ENCODE measurements around the gene CCDC88A. TPM values are rescaled to one million over a fixed set of nuclear protein-coding genes. Genes with fewer than 3 reads are reported as not detected.
"Not testable (repeated sequence)": the region's sequence is repeated elsewhere in the genome, so short reads cannot be mapped to it uniquely, and the experiment has no call there.

Gene CCDC88A
- total RNA-seq, 1 experiment from 2014 or later: 27.2 TPM

DNA sequence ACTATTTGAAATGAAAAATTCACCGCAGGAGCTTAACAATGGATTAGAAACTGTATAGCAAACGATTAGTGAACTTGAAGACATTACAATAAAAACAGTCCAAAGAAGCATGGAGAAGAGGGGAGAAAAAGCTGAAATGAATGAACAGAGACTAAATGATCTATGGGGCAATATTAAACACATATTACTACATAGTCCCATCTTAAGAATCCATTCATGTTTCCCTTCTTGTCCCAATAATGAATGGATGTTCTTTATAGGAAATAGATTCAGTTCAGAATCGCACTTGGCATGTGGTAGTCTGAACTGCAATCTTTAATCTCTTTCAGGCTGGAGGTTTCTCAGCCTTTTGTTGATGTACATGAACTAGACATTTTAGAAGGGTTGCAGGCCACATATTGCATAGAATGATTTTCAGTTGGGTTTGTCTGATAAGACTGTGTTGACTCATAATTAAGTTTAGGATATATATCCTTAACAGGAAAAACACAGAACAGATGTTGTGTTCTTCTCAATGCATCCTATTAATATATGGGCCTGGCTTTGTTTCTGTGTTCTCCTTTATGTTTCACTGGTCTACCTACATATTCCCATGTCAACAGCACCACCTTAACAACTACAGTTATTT lies 27.9 kb downstream of the CCDC88A start:
- no peaks in the 10 kb centered on the region for H4K20me1 ChIP-seq (ENCODE audit: insufficient read depth)
- H3K36me3 ChIP-seq (ENCODE audit: control insufficient read depth in 1 of 2, insufficient read depth in 2 of 2, low read length in 2 of 2): no peaks in the 10 kb centered on the region
- ChIA-PET POLR2A (no interaction called here), CTCF (no interaction called here), RAD21 (ENCODE audit: low non-redundant PET in 1 of 2, low total read pairs in 2 of 2, uncharacterized antibody in 2 of 2, unreplicated experiment in 2 of 2) (no interaction called here)
- H3K4me2 ChIP-seq (ENCODE audit: low read length): no peak overlapping the region
- H2AFZ ChIP-seq (ENCODE audit: low read depth, low read length, poor library complexity, severe bottlenecking): no peak overlapping the region
- no peaks in the 10 kb centered on the region for H3K9me2 ChIP-seq (ENCODE audit: insufficient read depth)
- no peak overlapping the region for H3K9ac ChIP-seq (ENCODE audit: low read length)
- BruUV-seq (replicated peaks): no TSS peak
- ATAC-seq: no peak
- intact Hi-C loops (cut with micrococcal nuclease): no loop called here
- no peaks in the 10 kb centered on the region for H3K27me3 ChIP-seq (ENCODE audit: insufficient read depth, low read length)
- H3K9me3 ChIP-seq (ENCODE audit: control insufficient read depth in 1 of 2, insufficient read depth in 1 of 2, low read depth in 1 of 2, low read length in 2 of 2): no peaks in the 10 kb centered on the region
- no peak for DNase-seq (ENCODE audit: low read depth, low spot score)
- TF ChIP-seq SP1 (IDR thresholded peaks at IDR 0.05; ENCODE audit: low read depth) (no peak), SIN3A (IDR thresholded peaks at IDR 0.05; ENCODE audit: low read depth) (no peak), ELF1 (IDR thresholded peaks at IDR 0.05; ENCODE audit: borderline replicate concordance, low read depth) (no peak), CEBPB (IDR thresholded peaks at IDR 0.05; ENCODE audit: low read depth) (no peak), JUND (IDR thresholded peaks at IDR 0.05) (no peak), SRF (IDR thresholded peaks at IDR 0.05; ENCODE audit: low read depth) (no peak)
- TF ChIP-seq, protein P1, sequence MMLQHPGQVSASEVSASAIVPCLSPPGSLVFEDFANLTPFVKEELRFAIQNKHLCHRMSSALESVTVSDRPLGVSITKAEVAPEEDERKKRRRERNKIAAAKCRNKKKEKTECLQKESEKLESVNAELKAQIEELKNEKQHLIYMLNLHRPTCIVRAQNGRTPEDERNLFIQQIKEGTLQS (IDR thresholded peaks at IDR 0.05): no peak
- TF ChIP-seq, protein P2, sequence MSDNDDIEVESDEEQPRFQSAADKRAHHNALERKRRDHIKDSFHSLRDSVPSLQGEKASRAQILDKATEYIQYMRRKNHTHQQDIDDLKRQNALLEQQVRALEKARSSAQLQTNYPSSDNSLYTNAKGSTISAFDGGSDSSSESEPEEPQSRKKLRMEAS (IDR thresholded peaks at IDR 0.05): no peak
- H3K4me3 ChIP-seq (replicated peaks in 1 of 2; ENCODE audit: low read depth in 1 of 2, low read length in 2 of 2): no peak overlapping the region
- no peak overlapping the region for H3K27ac ChIP-seq (ENCODE audit: low read depth, low read length)
- no peaks in the 10 kb centered on the region for H3K79me2 ChIP-seq (ENCODE audit: insufficient read depth, low read length)
- H3K4me1 ChIP-seq (ENCODE audit: control insufficient read depth in 1 of 2, insufficient read depth in 2 of 2, low read length in 2 of 2): peaks cover 0 to 5% of the 10 kb centered on the region in 2 experiments; a peak in 1 of 4 replicates

DNA sequence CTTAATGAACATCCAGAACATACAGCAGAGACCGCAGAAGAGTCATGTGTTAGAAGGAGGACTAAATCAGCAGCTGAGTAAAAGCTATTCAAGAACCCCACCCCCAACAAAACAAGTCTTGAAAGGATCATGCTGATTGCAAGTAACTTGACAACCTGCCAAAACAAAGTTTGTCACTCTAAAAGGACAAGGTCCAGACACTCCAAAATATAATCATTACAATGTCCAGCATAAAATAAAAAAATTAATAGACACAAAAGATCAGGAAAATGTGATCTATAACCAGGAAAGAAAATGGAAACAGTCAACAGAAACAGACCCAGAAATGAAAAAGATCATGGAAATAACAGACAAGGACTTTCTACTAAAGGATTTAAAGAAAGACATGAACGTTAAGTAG lies 28.5 kb downstream of the CCDC88A start:
- intact Hi-C loops (cut with micrococcal nuclease): no loop called here
- ATAC-seq: no peak
- no peaks in the 10 kb centered on the region for H3K9me3 ChIP-seq (ENCODE audit: control insufficient read depth in 1 of 2, insufficient read depth in 1 of 2, low read depth in 1 of 2, low read length in 2 of 2)
- H3K4me1 ChIP-seq (ENCODE audit: control insufficient read depth in 1 of 2, insufficient read depth in 2 of 2, low read length in 2 of 2): peaks cover 0 to 5% of the 10 kb centered on the region in 2 experiments; a peak in 1 of 4 replicates
- no peaks in the 10 kb centered on the region for H4K20me1 ChIP-seq (ENCODE audit: insufficient read depth)
- TF ChIP-seq RAD21 (IDR thresholded peaks at IDR 0.05; ENCODE audit: low read depth): no peak
- no peak for TF ChIP-seq ZFX (IDR thresholded peaks at IDR 0.05)
- TF ChIP-seq ZNF274 (IDR thresholded peaks at IDR 0.05; ENCODE audit: low read depth, low read length): no peak
- TF ChIP-seq EZH2phosphoT487 (IDR thresholded peaks at IDR 0.05; ENCODE audit: borderline replicate concordance): no peak
- no peak for TF ChIP-seq CEBPB (IDR thresholded peaks at IDR 0.05; ENCODE audit: low read depth)
- TF ChIP-seq, protein P3, sequence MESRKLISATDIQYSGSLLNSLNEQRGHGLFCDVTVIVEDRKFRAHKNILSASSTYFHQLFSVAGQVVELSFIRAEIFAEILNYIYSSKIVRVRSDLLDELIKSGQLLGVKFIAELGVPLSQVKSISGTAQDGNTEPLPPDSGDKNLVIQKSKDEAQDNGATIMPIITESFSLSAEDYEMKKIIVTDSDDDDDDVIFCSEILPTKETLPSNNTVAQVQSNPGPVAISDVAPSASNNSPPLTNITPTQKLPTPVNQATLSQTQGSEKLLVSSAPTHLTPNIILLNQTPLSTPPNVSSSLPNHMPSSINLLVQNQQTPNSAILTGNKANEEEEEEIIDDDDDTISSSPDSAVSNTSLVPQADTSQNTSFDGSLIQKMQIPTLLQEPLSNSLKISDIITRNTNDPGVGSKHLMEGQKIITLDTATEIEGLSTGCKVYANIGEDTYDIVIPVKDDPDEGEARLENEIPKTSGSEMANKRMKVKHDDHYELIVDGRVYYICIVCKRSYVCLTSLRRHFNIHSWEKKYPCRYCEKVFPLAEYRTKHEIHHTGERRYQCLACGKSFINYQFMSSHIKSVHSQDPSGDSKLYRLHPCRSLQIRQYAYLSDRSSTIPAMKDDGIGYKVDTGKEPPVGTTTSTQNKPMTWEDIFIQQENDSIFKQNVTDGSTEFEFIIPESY (IDR thresholded peaks at IDR 0.05; ENCODE audit: extremely low read depth, insufficient replicate concordance, low read length): no peak
- TF ChIP-seq SIN3A (IDR thresholded peaks at IDR 0.05; ENCODE audit: low read depth): no peak
- TF ChIP-seq JUND (IDR thresholded peaks at IDR 0.05): no peak
- CTCF ChIA-PET: no interaction called here
- RAD21 ChIA-PET (ENCODE audit: low non-redundant PET in 1 of 2, low total read pairs in 2 of 2, uncharacterized antibody in 2 of 2, unreplicated experiment in 2 of 2): no interaction called here
- DNase-seq (ENCODE audit: low read depth, low spot score): no peak
- no peaks in the 10 kb centered on the region for H3K36me3 ChIP-seq (ENCODE audit: control insufficient read depth in 1 of 2, insufficient read depth in 2 of 2, low read length in 2 of 2)
- POLR2A ChIA-PET: no interaction called here
- no peak overlapping the region for H3K4me3 ChIP-seq (replicated peaks in 1 of 2; ENCODE audit: low read depth in 1 of 2, low read length in 2 of 2)
- no peaks in the 10 kb centered on the region for H3K79me2 ChIP-seq (ENCODE audit: insufficient read depth, low read length)
- no peak overlapping the region for H3K4me2 ChIP-seq (ENCODE audit: low read length)
- H3K27ac ChIP-seq (ENCODE audit: low read depth, low read length): no peak overlapping the region
- H3K9ac ChIP-seq (ENCODE audit: low read length): no peak overlapping the region
- H3K27me3 ChIP-seq (ENCODE audit: insufficient read depth, low read length): no peaks in the 10 kb centered on the region
- BruUV-seq (replicated peaks): no TSS peak
- no peaks in the 10 kb centered on the region for H3K9me2 ChIP-seq (ENCODE audit: insufficient read depth)
- no peak overlapping the region for H2AFZ ChIP-seq (ENCODE audit: low read depth, low read length, poor library complexity, severe bottlenecking)

DNA sequence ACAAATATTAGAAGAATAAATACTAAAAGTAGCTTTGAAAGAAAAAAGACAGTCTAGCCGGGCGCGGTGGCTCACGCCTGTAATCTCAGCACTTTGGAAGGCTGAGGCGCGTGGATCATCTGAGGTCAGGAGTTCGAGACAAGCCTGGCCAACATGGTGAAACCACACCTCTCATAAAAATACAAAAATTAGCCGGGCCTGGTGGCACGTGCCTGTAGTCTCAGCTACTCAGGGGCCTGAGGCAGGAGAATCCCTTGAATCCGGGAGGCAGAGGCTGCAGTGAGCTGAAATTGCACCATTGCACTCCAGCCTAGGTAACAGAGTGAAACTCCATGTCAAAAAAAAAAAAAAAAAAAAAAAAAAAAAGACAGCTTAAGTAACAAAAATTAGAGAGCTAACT lies 34.1 kb downstream of the CCDC88A start:
- ATAC-seq; CTCF ChIA-PET; DNase-seq (ENCODE audit: low read depth, low spot score); H3K79me2 ChIP-seq (ENCODE audit: insufficient read depth, low read length); H3K9me2 ChIP-seq (ENCODE audit: insufficient read depth); H3K9ac ChIP-seq (ENCODE audit: low read length); H4K20me1 ChIP-seq (ENCODE audit: insufficient read depth); RAD21 ChIA-PET (ENCODE audit: low non-redundant PET in 1 of 2, low total read pairs in 2 of 2, uncharacterized antibody in 2 of 2, unreplicated experiment in 2 of 2); H3K27ac ChIP-seq (ENCODE audit: low read depth, low read length); H3K4me3 ChIP-seq (replicated peaks in 1 of 2; ENCODE audit: low read depth in 1 of 2, low read length in 2 of 2); H3K4me2 ChIP-seq (ENCODE audit: low read length); BruUV-seq (replicated peaks); H3K36me3 ChIP-seq (ENCODE audit: control insufficient read depth in 1 of 2, insufficient read depth in 2 of 2, low read length in 2 of 2); intact Hi-C loops (cut with micrococcal nuclease); H2AFZ ChIP-seq (ENCODE audit: low read depth, low read length, poor library complexity, severe bottlenecking); H3K27me3 ChIP-seq (ENCODE audit: insufficient read depth, low read length); POLR2A ChIA-PET; H3K9me3 ChIP-seq (ENCODE audit: control insufficient read depth in 1 of 2, insufficient read depth in 1 of 2, low read depth in 1 of 2, low read length in 2 of 2): not testable (repeated sequence)
- H3K4me1 ChIP-seq (ENCODE audit: control insufficient read depth in 1 of 2, insufficient read depth in 2 of 2, low read length in 2 of 2): peaks cover 3 to 15% of the 10 kb centered on the region in 2 experiments; a peak in 3 of 4 replicates

Measured in HCT116 (cell line).